CD4-positive, alpha-beta T cell treated with Interleukin-15 for 1 hour (primary cell): Measurements from ENCODE around the gene PSMD11.
"Not testable (repeated sequence)": the region's sequence is repeated elsewhere in the genome, so short reads cannot be mapped to it uniquely, and the experiment has no call there.

Experiments
- DNase-seq: peaks from one replicate; pipeline ENCODE4 v3.0.0-alpha.2; 2020

Gene PSMD11

GRCh38 chr17:32444301-32445073, at the start of gene PSMD11:
TSS of gene PSMD11 (plus strand) at chr17:32444510. CDS start at chr17:32444524, 14 bp downstream.
- DNase-seq = peak; percentile 98

- no peak for DNase-seq
Observed at GRCh38 chr17:32396343-32396742, 48.0 kb upstream of the PSMD11 start.

GRCh38 chr17:32398946-32399345, 45.4 kb upstream of the PSMD11 start:
- no peak for DNase-seq

GRCh38 chr17:32410085-32410484, 34.2 kb upstream of the PSMD11 start:
- not testable (repeated sequence) for DNase-seq

- no peak for DNase-seq
Observed at GRCh38 chr17:32426894-32427293, 17.4 kb upstream of the PSMD11 start.

- DNase-seq = no peak
Observed at GRCh38 chr17:32429598-32429997, 14.7 kb upstream of the PSMD11 start.

GRCh38 chr17:32440722-32441121, 3.6 kb upstream of the PSMD11 start:
- no peak for DNase-seq

- no peak for DNase-seq
Observed at GRCh38 chr17:32441886-32442285, 2.4 kb upstream of the PSMD11 start.

GRCh38 chr17:32443827-32444300, 446 bp upstream of the PSMD11 start:
- no peak for DNase-seq

- DNase-seq = peak; percentile 18
Observed at GRCh38 chr17:32445074-32445415, 735 bp downstream of the PSMD11 start.

- no peak for DNase-seq
Observed at GRCh38 chr17:32445497-32445896, 1.2 kb downstream of the PSMD11 start.

- no peak for DNase-seq
Observed at GRCh38 chr17:32445971-32446370, 1.7 kb downstream of the PSMD11 start.

- DNase-seq = no peak
Observed at GRCh38 chr17:32446949-32447348, 2.6 kb downstream of the PSMD11 start.

GRCh38 chr17:32449963-32450362, 5.7 kb downstream of the PSMD11 start:
- DNase-seq = no peak

- not testable (repeated sequence) for DNase-seq
Observed at GRCh38 chr17:32450379-32450778, 6.1 kb downstream of the PSMD11 start.

GRCh38 chr17:32451879-32452278, 7.6 kb downstream of the PSMD11 start:
- DNase-seq = no peak

GRCh38 chr17:32452281-32452680, 8.0 kb downstream of the PSMD11 start:
- DNase-seq = no peak

- DNase-seq = no peak
Observed at GRCh38 chr17:32453370-32453769, 9.1 kb downstream of the PSMD11 start.

GRCh38 chr17:32458371-32458770, 14.1 kb downstream of the PSMD11 start:
- no peak for DNase-seq

- DNase-seq = no peak
Observed at GRCh38 chr17:32460054-32460453, 15.7 kb downstream of the PSMD11 start.

GRCh38 chr17:32461498-32461852, 17.2 kb downstream of the PSMD11 start:
- no peak for DNase-seq

- peak; percentile 52 for DNase-seq
Observed at GRCh38 chr17:32461853-32462617, 17.7 kb downstream of the PSMD11 start.

- no peak for DNase-seq
Observed at GRCh38 chr17:32463304-32463703, 19.0 kb downstream of the PSMD11 start.

GRCh38 chr17:32464374-32464773, 20.1 kb downstream of the PSMD11 start:
- DNase-seq = no peak
